ENCODE measurements around the gene CENPM.

DNA sequence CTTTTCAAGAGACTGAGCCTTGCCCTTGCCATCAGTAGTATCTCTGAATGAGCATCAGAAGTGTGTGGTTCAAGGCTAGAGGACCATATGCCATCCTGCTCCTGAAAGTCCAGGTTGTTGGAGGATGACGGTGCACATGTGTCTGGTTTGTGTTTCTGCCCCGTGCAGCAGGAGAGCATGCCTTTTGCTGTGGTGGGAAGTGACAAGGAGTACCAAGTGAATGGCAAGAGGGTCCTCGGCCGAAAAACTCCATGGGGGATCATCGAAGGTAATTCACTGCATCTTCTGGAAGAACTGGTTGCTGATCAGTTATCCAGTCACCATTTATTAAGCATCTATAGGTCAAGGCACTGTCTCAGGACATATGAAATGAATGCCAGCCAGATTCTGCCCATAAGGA lies 45.5 kb upstream of the CENPM start:
- TF ChIP-seq, protein P1, sequence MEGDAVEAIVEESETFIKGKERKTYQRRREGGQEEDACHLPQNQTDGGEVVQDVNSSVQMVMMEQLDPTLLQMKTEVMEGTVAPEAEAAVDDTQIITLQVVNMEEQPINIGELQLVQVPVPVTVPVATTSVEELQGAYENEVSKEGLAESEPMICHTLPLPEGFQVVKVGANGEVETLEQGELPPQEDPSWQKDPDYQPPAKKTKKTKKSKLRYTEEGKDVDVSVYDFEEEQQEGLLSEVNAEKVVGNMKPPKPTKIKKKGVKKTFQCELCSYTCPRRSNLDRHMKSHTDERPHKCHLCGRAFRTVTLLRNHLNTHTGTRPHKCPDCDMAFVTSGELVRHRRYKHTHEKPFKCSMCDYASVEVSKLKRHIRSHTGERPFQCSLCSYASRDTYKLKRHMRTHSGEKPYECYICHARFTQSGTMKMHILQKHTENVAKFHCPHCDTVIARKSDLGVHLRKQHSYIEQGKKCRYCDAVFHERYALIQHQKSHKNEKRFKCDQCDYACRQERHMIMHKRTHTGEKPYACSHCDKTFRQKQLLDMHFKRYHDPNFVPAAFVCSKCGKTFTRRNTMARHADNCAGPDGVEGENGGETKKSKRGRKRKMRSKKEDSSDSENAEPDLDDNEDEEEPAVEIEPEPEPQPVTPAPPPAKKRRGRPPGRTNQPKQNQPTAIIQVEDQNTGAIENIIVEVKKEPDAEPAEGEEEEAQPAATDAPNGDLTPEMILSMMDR (IDR thresholded peaks at IDR 0.05; ENCODE audit: poor library complexity), result no peak
- TF ChIP-seq EZH2 (IDR thresholded peaks at IDR 0.05; ENCODE audit: borderline replicate concordance) (no peak), EZH2phosphoT487 (IDR thresholded peaks at IDR 0.05; ENCODE audit: low read depth, severe bottlenecking, unreplicated experiment) (no peak)
